Liver (tissue), 9 donors: ENCODE measurements around the gene BICRA. TPM values are rescaled to one million over a fixed set of nuclear protein-coding genes. Genes with fewer than 3 reads are reported as not detected.

Experiments used
- DNase-seq: peaks from one replicate; pipeline ENCODE4 v3.0.0-alpha.2; 2017; ENCODE audit warnings: low spot score
- H3K27ac ChIP-seq, 2 donors: one replicate each; pipeline ENCODE4 v1.7.0; 2013; ENCODE audit warnings: inconsistent platforms in 2 of 2, low read length in 2 of 2, control low read depth in 1 of 2, low read depth in 1 of 2, mild to moderate bottlenecking in 1 of 2
- H3K27me3 ChIP-seq, 4 donors: one replicate each; pipeline versions ENCODE4 v1.6.1 to v1.7.0; 2013; ENCODE audit warnings: low read length in 3 of 4, inconsistent platforms in 1 of 4, mild to moderate bottlenecking in 1 of 4, moderate library complexity in 1 of 4; ENCODE audit not compliant: control insufficient read depth in 4 of 4, insufficient read depth in 4 of 4
- H3K36me3 ChIP-seq, 4 donors: one replicate each; pipeline versions ENCODE4 v1.6.1 to v1.7.0; 2013; ENCODE audit warnings: low read length in 3 of 4, mild to moderate bottlenecking in 3 of 4, low read depth in 1 of 4, moderate library complexity in 1 of 4; ENCODE audit not compliant: control insufficient read depth in 4 of 4, insufficient read depth in 3 of 4
- H3K4me1 ChIP-seq, 4 donors: one replicate each; pipeline versions ENCODE4 v1.6.1 to v1.7.0; 2013; ENCODE audit warnings: low read length in 3 of 4, mild to moderate bottlenecking in 3 of 4, moderate library complexity in 1 of 4; ENCODE audit not compliant: control insufficient read depth in 4 of 4, insufficient read depth in 4 of 4
- H3K4me3 ChIP-seq, 3 donors: one replicate each; pipeline versions ENCODE4 v1.6.1 to v1.7.0; 2013; ENCODE audit warnings: low read length in 3 of 3, control low read depth in 1 of 3, low read depth in 1 of 3, mild to moderate bottlenecking in 1 of 3
- H3K9ac ChIP-seq, 2 donors: one replicate each; pipeline ENCODE4 v1.7.0; 2013; ENCODE audit warnings: low read length in 2 of 2, mild to moderate bottlenecking in 2 of 2, moderate library complexity in 2 of 2, control low read depth in 1 of 2, low read depth in 1 of 2
- H3K9me3 ChIP-seq, 4 donors: one replicate each; pipeline versions ENCODE4 v1.6.1 to v1.7.0; 2013; ENCODE audit warnings: low read length in 3 of 4; ENCODE audit not compliant: control insufficient read depth in 4 of 4
- EGR1 ChIP-seq, 2 donors: IDR thresholded peaks; 2 replicates each; pipeline ENCODE4 v1.6.1; 2016 to 2018; ENCODE audit warnings: antibody characterized with exemption in 2 of 2, low read depth in 2 of 2
- FOXA1 ChIP-seq: IDR thresholded peaks from 2 replicates; pipeline ENCODE4 v1.6.1; 2016; ENCODE audit warnings: antibody characterized with exemption
- FOXA2 ChIP-seq: IDR thresholded peaks from 2 replicates; pipeline ENCODE4 v1.6.1; 2016; ENCODE audit warnings: antibody characterized with exemption
- GABPA ChIP-seq, 2 donors: IDR thresholded peaks in 1 of 2; conservative IDR thresholded peaks in 1 of 2; 2 replicates each; pipeline ENCODE4 v1.6.1; 2016; ENCODE audit warnings: antibody characterized with exemption in 2 of 2, mild to moderate bottlenecking in 1 of 2, moderate library complexity in 1 of 2
- HNF4A ChIP-seq, 2 donors: conservative IDR thresholded peaks; 2 replicates each; pipeline ENCODE4 v1.6.1; 2016; ENCODE audit warnings: antibody characterized with exemption in 2 of 2, mild to moderate bottlenecking in 2 of 2
- JUND ChIP-seq, 2 donors: IDR thresholded peaks; 2 replicates each; pipeline ENCODE4 v1.6.1; 2016; ENCODE audit warnings: antibody characterized with exemption in 2 of 2
- NR2F2 ChIP-seq: IDR thresholded peaks from 2 replicates; pipeline ENCODE4 v1.6.1; 2016; ENCODE audit warnings: antibody characterized with exemption
- RAD21 ChIP-seq, 2 donors: IDR thresholded peaks; 2 replicates each; pipeline ENCODE4 v1.6.1; 2016; ENCODE audit warnings: antibody characterized with exemption in 2 of 2, mild to moderate bottlenecking in 2 of 2
- SP1 ChIP-seq: IDR thresholded peaks from 2 replicates; pipeline ENCODE4 v1.6.1; 2018; ENCODE audit warnings: antibody characterized with exemption, mild to moderate bottlenecking
- TAF1 ChIP-seq: conservative IDR thresholded peaks from 2 replicates; pipeline ENCODE4 v1.6.1; 2016; ENCODE audit warnings: antibody characterized with exemption, mild to moderate bottlenecking
- YY1 ChIP-seq: IDR thresholded peaks from 2 replicates; pipeline ENCODE4 v1.6.1; 2016; ENCODE audit warnings: antibody characterized with exemption, mild to moderate bottlenecking
- WGBS: extraction: QIAGEN DNeasy Blood & Tissue Kit; methylation state at CpG from one replicate; pipeline ENCODE4 v1.1.7; 2013; 5-methylcytosine and 5-hydroxymethylcytosine counted together
- polyA plus RNA-seq, 2 donors: library from polyadenylated mRNA; stranded (reverse) in 1 of 2; unstranded in 1 of 2; fragments of 200-250 nt in 1 of 2; fragments of >200 nt in 1 of 2; fragmentation: Nextera tagmentation in 1 of 2; extraction: Ambion mirVana in 1 of 2; gene quantifications; one replicate each; pipeline versions ENCODE4 v1.2.1 to v1.2.3, GENCODE V29; 2013 to 2015
- total RNA-seq, 2 donors: library from RNA; depleted of rRNA; stranded (reverse); fragments of >200 nt; gene quantifications; one replicate each; pipeline ENCODE4 v1.2.3, GENCODE V29; 2014
- TF ChIP-seq, protein P1 (sequence below): IDR thresholded peaks from 2 replicates; pipeline ENCODE4 v1.6.1; 2016; ENCODE audit warnings: antibody characterized with exemption
- TF ChIP-seq, protein P2 (sequence below): IDR thresholded peaks from 2 replicates; pipeline ENCODE4 v1.6.1; 2016; ENCODE audit warnings: antibody characterized with exemption
- TF ChIP-seq, protein P3 (sequence below): IDR thresholded peaks from 2 replicates; pipeline ENCODE4 v1.6.1; 2016; ENCODE audit warnings: antibody characterized with exemption, mild to moderate bottlenecking
- TF ChIP-seq, protein P4 (sequence below): fragments of 150-350 bp; IDR thresholded peaks from 2 replicates; pipeline ENCODE4 v1.5.1; 2017; ENCODE audit warnings: improper control_type of control experiment, low read depth, low read length; ENCODE audit not compliant: missing input control
- donor health status: healthy.
- donor health status: healthy.
- donor health status: healthy.
- donor health status: healthy.
- donor health status: healthy.

The BICRA gene
- total and polyA plus RNA-seq, 4 donors = 0.63 to 8.9 (median 3.0) TPM

DNA sequence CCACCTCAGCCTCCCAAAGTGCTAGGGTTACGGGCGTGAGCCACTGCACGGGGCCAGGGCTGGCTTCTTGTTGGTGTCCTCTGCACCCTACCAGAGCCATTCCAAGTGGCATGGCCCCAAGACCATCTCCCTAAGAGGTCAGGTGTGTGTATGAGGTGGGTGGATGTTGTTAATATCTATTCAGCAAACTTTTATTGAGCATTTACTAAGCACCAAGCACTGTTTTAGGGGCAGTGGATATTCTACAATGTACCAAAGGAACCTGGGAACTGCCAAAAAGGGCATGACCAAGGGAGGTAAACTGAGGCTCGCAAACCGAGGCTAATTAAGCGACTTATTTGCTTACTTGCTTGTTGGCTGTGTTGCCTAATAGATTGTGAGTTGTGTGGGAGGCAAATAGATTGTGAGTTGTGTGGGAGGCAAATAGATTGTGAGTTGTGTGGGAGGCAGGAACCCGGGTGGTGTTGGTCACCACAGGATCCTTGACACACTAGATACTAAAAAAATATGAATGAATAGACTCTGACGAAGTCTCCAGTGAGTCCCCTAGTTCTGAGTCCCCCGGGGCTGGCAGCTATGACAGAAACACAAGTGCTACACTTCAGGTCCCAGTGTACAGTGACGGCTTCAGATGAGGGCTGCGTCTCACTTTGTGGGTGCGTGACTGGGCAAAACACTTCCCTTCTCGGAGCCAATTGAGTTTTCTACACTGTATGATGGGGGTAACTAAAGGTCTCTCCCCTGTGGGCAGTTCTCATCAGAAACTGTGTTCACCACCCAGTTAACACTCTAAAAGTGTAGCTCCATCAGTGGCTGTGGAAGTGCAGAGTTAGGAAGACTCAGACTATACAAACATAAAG, 5.0 kb upstream of the BICRA start:
- H3K27ac ChIP-seq = no peak overlapping the region
- H3K36me3 ChIP-seq = no peaks in the 10 kb centered on the region
- H3K9ac ChIP-seq = no peak overlapping the region
- 61% methylated on average over 13 of the region's 13 CpGs for WGBS
- peaks cover 3 to 39% (median 16%) of the 10 kb centered on the region in 4 donors for H3K4me1 ChIP-seq
- H3K27me3 ChIP-seq = no peaks in the 10 kb centered on the region
- TF ChIP-seq, protein P1, sequence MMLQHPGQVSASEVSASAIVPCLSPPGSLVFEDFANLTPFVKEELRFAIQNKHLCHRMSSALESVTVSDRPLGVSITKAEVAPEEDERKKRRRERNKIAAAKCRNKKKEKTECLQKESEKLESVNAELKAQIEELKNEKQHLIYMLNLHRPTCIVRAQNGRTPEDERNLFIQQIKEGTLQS = no peak
- TF ChIP-seq SP1 (no peak), HNF4A (conservative IDR thresholded peaks at IDR 0.05) (no peak), RAD21 (IDR thresholded peaks at IDR 0.05) (no peak), JUND (IDR thresholded peaks at IDR 0.05) (no peak), NR2F2 (no peak), FOXA1 (no peak), GABPA (IDR thresholded peaks at IDR 0.05 in 1 of 2, conservative IDR thresholded peaks at IDR 0.05 in 1 of 2) (no peak), TAF1 (no peak), YY1 (no peak)
- TF ChIP-seq, protein P2, sequence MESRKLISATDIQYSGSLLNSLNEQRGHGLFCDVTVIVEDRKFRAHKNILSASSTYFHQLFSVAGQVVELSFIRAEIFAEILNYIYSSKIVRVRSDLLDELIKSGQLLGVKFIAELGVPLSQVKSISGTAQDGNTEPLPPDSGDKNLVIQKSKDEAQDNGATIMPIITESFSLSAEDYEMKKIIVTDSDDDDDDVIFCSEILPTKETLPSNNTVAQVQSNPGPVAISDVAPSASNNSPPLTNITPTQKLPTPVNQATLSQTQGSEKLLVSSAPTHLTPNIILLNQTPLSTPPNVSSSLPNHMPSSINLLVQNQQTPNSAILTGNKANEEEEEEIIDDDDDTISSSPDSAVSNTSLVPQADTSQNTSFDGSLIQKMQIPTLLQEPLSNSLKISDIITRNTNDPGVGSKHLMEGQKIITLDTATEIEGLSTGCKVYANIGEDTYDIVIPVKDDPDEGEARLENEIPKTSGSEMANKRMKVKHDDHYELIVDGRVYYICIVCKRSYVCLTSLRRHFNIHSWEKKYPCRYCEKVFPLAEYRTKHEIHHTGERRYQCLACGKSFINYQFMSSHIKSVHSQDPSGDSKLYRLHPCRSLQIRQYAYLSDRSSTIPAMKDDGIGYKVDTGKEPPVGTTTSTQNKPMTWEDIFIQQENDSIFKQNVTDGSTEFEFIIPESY = no peak
- TF ChIP-seq, protein P3, sequence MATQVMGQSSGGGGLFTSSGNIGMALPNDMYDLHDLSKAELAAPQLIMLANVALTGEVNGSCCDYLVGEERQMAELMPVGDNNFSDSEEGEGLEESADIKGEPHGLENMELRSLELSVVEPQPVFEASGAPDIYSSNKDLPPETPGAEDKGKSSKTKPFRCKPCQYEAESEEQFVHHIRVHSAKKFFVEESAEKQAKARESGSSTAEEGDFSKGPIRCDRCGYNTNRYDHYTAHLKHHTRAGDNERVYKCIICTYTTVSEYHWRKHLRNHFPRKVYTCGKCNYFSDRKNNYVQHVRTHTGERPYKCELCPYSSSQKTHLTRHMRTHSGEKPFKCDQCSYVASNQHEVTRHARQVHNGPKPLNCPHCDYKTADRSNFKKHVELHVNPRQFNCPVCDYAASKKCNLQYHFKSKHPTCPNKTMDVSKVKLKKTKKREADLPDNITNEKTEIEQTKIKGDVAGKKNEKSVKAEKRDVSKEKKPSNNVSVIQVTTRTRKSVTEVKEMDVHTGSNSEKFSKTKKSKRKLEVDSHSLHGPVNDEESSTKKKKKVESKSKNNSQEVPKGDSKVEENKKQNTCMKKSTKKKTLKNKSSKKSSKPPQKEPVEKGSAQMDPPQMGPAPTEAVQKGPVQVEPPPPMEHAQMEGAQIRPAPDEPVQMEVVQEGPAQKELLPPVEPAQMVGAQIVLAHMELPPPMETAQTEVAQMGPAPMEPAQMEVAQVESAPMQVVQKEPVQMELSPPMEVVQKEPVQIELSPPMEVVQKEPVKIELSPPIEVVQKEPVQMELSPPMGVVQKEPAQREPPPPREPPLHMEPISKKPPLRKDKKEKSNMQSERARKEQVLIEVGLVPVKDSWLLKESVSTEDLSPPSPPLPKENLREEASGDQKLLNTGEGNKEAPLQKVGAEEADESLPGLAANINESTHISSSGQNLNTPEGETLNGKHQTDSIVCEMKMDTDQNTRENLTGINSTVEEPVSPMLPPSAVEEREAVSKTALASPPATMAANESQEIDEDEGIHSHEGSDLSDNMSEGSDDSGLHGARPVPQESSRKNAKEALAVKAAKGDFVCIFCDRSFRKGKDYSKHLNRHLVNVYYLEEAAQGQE = no peak
- DNase-seq = no peak
- no peak overlapping the region for H3K4me3 ChIP-seq
- H3K9me3 ChIP-seq = no peaks in the 10 kb centered on the region

DNA sequence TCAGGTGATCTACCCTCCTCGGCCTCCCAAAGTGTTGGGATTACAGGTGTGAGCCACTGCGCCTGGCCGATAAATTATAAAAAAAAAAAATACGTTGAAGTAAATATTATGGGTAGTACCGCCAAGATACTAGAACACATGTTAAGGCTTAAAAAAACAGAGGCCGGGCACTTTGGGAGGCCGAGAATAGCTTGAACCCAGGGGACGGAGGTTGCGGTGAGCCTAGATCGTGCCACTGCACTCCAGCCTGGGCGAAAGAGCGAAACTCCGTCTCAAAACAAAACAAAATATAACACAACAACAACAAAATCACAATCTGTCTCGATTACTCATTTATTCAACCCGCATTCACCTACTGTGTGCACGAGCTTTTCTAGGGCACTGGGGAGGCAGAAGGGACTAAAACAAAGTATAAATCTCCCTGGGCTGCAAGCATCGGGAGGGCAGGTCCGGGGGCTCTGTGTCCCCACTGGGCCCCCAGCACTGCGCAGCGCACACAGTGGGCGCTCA, 1.3 kb upstream of the BICRA start:
- DNase-seq = no peak
- WGBS = 36% methylated on average over 21 of the region's 21 CpGs
- Histone ChIP-seq H3K9ac (peak overlapping the region; percentile 85 to 99), H3K27me3 (no peaks in the 10 kb centered on the region), H3K36me3 (no peaks in the 10 kb centered on the region), H3K27ac (peak overlapping the region; percentile 96 to 99), H3K4me3 (peak overlapping the region; percentile 74 to 95 (median 94)), H3K4me1 (peaks cover 8 to 28% (median 16%) of the 10 kb centered on the region in 4 donors), H3K9me3 (no peaks in the 10 kb centered on the region)
- TF ChIP-seq EGR1 (IDR thresholded peaks at IDR 0.05; ENCODE audit: low read depth in 2 of 2) = no peak
- no peak for TF ChIP-seq YY1
- TF ChIP-seq GABPA (IDR thresholded peaks at IDR 0.05 in 1 of 2, conservative IDR thresholded peaks at IDR 0.05 in 1 of 2) = no peak
- TF ChIP-seq FOXA1 = no peak
- TF ChIP-seq, protein P4, sequence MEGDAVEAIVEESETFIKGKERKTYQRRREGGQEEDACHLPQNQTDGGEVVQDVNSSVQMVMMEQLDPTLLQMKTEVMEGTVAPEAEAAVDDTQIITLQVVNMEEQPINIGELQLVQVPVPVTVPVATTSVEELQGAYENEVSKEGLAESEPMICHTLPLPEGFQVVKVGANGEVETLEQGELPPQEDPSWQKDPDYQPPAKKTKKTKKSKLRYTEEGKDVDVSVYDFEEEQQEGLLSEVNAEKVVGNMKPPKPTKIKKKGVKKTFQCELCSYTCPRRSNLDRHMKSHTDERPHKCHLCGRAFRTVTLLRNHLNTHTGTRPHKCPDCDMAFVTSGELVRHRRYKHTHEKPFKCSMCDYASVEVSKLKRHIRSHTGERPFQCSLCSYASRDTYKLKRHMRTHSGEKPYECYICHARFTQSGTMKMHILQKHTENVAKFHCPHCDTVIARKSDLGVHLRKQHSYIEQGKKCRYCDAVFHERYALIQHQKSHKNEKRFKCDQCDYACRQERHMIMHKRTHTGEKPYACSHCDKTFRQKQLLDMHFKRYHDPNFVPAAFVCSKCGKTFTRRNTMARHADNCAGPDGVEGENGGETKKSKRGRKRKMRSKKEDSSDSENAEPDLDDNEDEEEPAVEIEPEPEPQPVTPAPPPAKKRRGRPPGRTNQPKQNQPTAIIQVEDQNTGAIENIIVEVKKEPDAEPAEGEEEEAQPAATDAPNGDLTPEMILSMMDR = no peak
- no peak for TF ChIP-seq NR2F2
- TF ChIP-seq RAD21 (IDR thresholded peaks at IDR 0.05) = no peak
- no peak for TF ChIP-seq SP1
- TF ChIP-seq, protein P1 = no peak
- TF ChIP-seq, protein P3 = no peak
- TF ChIP-seq JUND (IDR thresholded peaks at IDR 0.05) = no peak
- TF ChIP-seq, protein P2 = no peak
- TF ChIP-seq FOXA2 = no peak
- TF ChIP-seq TAF1 = no peak
